Keratinocyte (primary cell): Measurements from ENCODE around the gene RSAD1.

ENCODE experiments used
- EZH2 ChIP-seq: IDR thresholded peaks from one replicate; pipeline ENCODE4 v1.6.1; 2012; ENCODE audit warnings: inconsistent platforms, mild to moderate bottlenecking, low read length, moderate library complexity
- TF ChIP-seq, protein P1 (sequence below), 3 experiments: IDR thresholded peaks in 1 of 3; conservative IDR thresholded peaks in 1 of 3; optimal IDR thresholded peaks in 1 of 3; 2 replicates in 2 of 3; 3 replicates in 1 of 3; pipeline versions ENCODE3 to v1.5.1; 2011; ENCODE audit warnings: low read length in 3 of 3, mild to moderate bottlenecking in 3 of 3, moderate library complexity in 2 of 3, control low read depth in 1 of 3, inconsistent platforms in 1 of 3; ENCODE audit not compliant: insufficient read depth in 2 of 3; ENCODE audit errors: extremely low read depth in 1 of 3

DNA sequence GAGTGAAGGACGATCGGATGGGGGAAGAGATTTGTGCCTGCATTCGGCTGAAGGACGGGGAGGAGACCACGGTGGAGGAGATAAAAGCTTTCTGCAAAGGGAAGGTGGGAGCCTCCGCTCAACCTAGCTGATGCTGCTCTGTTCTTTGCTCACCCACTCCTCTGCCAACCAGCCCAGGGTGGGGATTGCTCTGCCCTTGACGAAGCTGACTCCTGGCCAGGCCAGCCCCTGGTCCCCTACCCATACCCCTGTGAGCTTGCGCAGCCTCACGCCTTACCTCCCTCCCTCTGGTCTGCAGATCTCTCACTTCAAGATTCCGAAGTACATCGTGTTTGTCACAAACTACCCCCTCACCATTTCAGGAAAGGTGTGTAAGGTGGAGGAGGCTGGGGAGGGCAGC lies 4.8 kb upstream of the RSAD1 start:
- TF ChIP-seq, protein P1, sequence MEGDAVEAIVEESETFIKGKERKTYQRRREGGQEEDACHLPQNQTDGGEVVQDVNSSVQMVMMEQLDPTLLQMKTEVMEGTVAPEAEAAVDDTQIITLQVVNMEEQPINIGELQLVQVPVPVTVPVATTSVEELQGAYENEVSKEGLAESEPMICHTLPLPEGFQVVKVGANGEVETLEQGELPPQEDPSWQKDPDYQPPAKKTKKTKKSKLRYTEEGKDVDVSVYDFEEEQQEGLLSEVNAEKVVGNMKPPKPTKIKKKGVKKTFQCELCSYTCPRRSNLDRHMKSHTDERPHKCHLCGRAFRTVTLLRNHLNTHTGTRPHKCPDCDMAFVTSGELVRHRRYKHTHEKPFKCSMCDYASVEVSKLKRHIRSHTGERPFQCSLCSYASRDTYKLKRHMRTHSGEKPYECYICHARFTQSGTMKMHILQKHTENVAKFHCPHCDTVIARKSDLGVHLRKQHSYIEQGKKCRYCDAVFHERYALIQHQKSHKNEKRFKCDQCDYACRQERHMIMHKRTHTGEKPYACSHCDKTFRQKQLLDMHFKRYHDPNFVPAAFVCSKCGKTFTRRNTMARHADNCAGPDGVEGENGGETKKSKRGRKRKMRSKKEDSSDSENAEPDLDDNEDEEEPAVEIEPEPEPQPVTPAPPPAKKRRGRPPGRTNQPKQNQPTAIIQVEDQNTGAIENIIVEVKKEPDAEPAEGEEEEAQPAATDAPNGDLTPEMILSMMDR (optimal IDR thresholded peaks at IDR 0.05 in 1 of 3, IDR thresholded peaks at IDR 0.05 in 1 of 3, conservative IDR thresholded peaks at IDR 0.05 in 1 of 3; ENCODE audit: extremely low read depth in 1 of 3, insufficient read depth in 2 of 3, low read length in 3 of 3), result no peak
- TF ChIP-seq EZH2, result no peak
